Hepatic stellate cell (primary cell): Measurements from ENCODE around the gene PFKP.
"Not testable (repeated sequence)": the region's sequence is repeated elsewhere in the genome, so short reads cannot be mapped to it uniquely, and the experiment has no call there.

ENCODE experiments used
- DNase-seq: peaks from one replicate; pipeline ENCODE4 v3.0.0; 2011; ENCODE audit warnings: low spot score

PFKP gene

DNA sequence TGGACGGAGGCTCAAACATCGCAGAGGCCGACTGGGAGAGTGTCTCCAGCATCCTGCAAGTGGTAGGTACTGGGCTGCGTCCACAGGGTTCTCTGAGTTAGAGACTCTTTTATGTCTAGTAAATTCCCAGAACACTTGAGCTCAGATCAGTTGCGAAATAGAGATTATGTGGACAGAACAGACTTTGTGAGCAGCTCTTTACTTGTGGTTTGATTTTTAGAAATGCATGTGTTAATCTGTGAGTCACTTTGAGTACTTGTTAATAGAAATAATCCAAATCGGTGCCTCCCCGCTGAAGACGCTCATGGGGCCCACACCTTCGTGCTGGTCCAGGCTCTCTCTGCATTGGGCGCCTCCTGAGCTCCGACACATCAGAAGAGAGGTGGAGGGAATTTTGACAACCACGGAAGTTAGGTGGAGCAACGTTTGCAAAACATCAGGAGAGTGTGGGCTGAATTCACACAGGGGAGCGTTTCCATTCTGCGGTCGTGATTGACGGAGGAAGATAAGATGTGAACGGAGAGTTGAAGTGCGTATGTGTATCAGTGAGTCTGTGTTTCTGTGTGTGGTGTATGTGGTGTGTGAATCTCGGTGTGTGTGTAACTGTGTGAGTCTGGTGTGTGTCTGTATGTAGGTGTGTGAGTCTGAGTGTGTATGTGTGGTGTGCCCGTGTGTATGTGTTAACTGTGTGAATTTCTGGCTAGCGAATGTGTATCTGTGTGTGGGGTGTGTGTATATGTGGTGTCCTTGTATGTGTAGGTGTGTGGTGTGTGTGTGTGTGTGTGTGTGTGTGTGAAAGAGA, 32.1 kb downstream of the PFKP start:
- DNase-seq, result no peak

- no peak for DNase-seq
These were observed 32.9 kb downstream of the PFKP start for GRCh38 chr10:3100093-3100792.

DNA sequence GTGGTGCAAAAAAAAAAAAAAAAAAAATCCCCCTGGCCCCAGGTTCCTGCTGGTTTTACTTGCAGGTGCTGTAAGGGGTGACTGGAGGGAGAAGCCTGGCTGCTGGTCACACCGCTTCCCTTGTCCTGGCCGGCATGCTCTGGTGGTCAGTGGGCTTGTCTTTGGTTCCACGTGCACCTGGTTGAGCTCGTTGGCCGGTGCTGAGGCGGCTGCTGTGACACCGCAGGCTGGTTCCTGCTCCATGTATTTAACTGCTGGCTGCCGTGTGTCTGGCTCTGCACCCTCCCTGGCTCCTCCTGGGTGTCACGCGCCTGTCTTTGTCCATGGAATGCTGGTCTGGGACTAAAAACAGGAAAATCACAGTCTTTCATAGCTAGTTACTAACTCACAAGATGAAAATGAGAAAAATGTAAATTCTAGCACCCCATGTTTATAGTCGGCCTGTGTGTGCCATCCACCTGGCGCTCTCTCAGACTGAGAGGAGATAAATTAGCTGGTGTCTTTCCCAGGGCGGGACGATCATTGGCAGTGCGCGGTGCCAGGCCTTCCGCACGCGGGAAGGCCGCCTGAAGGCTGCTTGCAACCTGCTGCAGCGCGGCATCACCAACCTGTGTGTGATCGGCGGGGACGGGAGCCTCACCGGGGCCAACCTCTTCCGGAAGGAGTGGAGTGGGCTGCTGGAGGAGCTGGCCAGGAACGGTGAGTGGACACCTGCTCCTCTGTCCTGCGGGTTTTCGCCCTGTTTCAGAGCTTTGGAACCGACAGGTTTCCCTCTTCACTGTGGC, 33.7 kb downstream of the PFKP start:
- no peak for DNase-seq

DNA sequence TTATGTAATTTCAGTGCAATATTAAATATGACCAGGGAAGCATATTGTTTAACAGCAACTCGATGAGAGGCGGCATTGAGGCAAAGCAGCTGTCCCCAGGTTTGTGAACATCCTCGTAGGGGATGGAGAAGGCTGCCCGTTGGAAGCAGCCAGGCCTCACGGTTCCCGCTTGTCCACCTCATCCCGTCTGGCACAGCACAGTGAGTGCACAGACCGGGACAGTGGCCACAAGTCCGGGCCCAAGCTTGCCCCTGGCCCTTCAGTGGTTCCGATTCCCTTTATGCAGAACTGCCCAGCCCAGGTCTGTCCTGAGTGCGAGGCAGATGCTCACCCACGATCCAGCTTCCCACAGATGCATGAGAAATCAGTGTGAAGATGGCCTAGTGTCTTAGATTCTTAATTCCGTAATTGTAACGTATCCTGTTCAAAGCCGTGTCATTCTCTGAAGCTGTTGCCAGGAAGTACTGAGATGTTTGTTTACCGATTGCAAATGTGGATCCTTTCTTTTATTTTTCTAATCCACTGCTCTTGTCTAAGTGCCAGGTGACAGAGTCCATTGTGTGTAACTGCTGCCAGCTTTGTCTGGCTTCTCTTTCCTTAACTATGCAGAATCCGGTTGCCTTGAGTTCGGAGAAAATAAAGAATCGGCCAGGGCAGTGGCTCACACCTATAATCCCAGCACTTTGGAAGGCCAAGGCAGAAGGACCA, 35.5 kb downstream of the PFKP start:
- no peak for DNase-seq

GRCh38 chr10:3103646-3104045, 36.3 kb downstream of the PFKP start:
- no peak for DNase-seq

DNA sequence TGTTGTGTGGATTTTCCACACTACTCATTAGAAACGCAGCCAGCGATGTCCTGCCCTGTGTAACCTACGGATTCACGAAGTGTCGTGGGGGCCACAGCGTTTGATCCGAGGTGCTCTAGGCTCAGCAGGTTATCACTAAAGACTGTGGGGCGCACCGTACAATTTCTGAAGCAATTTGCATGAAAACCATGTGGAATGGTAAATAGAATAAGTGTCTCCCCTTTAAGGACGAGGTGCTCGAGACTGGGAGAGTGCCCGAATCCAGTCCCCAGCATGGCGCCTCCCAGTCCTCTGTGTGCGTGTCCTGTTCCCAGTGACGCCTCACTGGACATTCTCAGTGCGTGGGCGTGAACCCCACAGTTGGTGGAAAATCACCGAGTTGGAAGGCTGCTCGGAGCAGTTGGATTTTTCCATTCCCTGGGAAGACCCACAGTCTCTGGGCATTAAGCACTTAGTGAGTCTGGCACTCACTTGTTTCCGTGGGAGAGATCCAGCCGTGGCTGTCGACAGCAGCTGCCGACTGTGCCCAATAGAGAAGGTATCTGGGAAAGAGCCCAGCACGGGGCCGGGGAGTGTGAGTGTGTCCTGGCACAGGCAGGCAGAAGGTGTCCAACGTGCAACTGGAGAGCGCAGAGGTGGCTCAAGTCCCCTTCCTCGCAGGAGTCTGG, 37.0 kb downstream of the PFKP start:
- no peak for DNase-seq

DNA sequence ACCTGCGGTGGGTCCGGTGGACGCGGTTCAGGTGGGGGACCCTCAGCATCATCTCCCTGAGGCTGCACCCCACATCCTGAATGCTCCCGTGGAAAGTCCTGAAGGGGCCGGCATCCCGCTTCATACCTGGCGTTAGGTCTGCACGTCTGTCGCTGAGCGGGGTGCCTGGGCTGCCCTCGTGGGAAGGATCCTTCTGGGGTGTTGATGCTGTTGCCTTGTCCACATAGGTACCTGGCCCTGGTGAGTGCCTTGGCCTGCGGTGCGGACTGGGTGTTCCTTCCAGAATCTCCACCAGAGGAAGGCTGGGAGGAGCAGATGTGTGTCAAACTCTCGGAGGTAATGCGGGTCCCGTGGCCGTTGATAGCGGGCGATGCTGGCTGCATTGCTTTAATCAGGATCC, 37.8 kb downstream of the PFKP start:
- no peak for DNase-seq

DNA sequence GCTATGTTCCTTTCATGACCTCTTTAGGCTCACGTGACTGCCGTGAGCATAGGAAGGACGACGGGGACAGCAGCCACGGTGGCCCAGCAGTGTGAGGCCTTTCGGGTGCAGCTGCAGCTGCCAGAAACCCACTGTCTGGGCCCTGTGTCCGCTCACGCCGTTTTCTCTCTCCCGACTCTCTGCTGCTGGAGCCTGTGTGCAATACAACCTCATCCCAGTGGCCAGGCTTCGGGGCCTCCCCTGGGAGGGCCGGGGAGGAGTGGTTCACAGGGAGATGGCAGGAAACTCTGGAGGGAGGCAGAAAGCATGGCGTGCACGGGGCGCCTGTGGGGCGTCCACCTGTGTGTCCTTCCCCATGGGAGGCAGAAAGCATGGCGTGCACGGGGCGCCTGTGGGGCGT, 38.6 kb downstream of the PFKP start:
- no peak for DNase-seq

DNA sequence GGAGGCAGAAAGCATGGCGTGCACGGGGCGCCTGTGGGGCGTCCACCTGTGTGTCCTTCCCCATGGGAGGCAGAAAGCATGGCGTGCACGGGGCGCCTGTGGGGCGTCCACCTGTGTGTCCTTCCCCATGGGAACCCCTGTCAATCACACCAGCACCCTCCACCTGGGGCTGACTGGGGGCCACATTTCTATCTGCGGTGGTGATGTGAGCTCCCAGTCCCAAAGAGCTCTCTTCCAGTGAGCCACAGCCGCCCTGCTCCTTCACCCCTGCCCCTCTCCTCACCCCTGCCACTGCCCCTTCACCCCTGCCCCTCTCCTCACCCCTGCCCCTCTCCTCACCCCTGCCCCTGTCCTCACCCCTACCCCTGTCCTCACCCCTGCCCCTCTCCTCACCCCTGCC, 39.0 kb downstream of the PFKP start:
- not testable (repeated sequence) for DNase-seq

DNA sequence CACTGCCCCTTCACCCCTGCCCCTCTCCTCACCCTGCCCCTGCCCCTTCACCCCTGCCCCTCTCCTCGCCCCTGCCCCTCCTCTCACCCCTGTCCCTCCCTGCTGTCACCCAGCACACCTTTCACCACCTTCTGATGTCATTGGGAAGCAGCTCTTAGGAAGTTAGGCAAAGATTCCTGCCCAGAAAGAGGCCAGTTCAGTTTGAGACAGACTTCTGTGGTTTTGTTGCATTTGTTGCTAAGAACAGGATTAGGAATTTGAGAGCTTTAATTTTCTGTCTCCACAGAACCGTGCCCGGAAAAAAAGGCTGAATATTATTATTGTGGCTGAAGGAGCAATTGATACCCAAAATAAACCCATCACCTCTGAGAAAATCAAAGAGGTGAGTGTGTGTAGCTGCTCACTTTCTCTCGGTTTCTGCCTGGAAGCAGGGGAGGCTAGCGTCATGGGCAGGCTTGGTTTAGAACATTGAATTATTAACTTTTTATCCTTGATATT, 39.6 kb downstream of the PFKP start:
- no peak for DNase-seq

GRCh38 chr10:3107426-3107961, 40.1 kb downstream of the PFKP start:
- no peak for DNase-seq

- DNase-seq, result no peak
These were observed 40.7 kb downstream of the PFKP start for GRCh38 chr10:3108033-3108432.

DNA sequence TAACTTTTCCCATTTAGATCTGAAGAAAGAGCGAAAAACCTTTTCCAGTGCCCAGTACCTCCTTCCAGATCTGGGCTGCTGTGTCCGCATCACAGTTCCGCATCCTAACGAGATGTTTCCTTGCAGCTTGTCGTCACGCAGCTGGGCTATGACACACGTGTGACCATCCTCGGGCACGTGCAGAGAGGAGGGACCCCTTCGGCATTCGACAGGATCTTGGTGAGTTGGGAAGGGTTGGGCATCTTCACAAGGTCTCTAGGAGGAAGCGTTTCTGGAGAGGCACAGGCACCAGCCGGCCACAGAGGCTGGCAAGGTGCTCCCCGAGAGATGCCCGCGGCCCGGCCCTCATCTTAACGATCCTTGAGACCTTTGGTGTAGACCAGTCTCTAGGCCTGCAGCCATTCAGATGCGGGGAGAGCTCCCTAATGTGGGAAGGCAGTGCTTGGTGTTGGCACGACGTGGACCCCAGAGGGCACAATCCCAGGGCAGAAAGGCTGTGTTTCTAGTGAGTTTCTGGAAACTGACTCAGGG, 41.3 kb downstream of the PFKP start:
- DNase-seq, result no peak

- DNase-seq, result no peak
These were observed 41.8 kb downstream of the PFKP start for GRCh38 chr10:3109196-3109595.

DNA sequence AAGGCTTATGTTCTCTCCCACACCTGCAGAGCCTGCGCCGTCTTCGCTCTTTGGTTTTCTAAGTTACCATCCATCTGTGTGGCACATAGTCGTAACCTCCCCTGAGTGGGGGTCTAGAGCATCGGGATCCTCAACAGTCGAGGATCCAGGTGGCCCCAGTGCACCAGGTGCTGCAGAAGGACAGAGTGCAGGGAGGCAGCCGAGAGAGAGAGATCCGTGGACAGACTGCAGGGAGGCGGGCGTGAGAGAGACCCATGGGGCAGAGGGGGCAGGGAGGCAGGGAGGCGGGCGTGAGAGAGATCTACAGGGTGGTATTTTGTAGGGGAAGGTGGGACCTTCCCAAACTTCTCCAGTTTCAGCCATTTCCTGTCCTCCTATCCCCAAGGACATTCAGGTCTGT, 42.3 kb downstream of the PFKP start:
- DNase-seq, result no peak

DNA sequence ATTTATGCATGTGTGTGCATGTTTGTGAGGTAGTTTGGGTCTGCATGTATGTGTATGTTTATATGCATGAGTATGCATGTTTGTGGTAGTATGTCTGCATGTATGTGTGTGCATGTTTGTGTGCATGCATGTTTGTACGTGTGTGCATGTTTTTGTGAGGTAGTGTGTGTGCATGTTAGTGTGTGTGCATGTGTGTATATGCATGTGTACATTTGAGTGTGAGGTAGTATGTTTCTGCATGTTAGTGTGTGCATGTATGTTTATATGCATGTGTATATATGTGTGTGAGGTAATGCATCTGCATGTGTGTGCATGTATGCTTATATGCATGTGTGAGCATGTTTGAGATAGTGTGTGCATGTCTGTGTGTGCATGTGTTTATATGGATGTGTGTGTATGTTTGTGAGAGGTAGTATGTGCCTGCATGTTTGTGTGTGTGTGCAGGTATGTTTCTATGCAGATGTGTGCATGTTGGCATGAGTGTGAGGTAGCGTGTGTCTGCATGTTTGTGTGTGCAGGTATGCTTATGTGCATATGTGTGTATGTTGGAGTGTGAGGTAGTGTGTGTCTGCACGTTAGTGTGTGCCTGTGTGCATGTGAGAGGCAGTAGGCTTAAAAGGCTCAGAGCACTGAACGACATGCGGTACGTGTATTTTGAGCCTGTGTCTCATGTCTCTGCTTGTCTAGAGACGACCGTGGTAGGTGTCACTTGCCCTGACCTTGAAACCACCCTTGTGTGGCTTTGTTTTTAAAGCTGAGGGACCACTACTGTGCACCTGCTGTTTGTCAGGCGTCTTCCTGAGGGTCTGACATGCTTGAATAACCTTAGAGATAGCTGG, 43.7 kb downstream of the PFKP start:
- no peak for DNase-seq

DNA sequence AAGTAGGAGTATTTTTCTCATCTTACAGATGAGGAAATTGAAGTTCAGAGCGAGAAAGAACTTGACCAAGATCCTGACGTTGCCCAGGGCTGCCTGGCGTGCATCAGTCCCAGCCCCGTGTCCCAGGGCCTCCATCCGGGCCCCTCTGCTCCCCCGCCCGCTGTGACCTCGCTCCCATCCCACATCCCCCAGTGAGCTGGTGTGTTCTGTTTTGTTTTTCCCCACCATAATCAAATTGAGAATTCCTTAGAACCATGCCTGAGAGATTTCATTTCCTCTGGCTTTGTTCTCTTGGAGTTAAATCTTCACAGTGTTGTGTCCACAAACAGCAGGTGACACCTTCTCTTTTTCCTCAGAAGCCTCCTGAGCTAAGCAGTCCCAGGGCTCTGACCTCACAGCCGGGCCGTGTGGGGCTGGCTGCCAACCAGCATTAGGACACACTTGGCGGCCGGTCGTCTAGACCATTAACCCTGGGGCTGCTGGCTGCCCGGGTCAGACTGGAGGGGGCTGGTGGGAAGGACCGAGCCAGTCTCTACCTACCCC, 44.3 kb downstream of the PFKP start:
- no peak for DNase-seq

- DNase-seq, result no peak
These were observed 46.0 kb downstream of the PFKP start for GRCh38 chr10:3113343-3113720.

- DNase-seq, result no peak
These were observed 48.3 kb downstream of the PFKP start for GRCh38 chr10:3115685-3116084.
